Stimulated activated CD4-positive, alpha-beta T cell treated with anti-CD3 and anti-CD28 coated beads, Interleukin-2, amount 100 ng/mL, for 48 hours (primary cell): ENCODE data around the gene ZFP36.
A peak's percentile ranks its signal among the peaks of the same experiment; 100 is the strongest.

Experiments used
- DNase-seq, 2 donors: peaks; one replicate each; pipeline ENCODE4 v3.0.0-alpha.2; 2020

The ZFP36 gene

DNA sequence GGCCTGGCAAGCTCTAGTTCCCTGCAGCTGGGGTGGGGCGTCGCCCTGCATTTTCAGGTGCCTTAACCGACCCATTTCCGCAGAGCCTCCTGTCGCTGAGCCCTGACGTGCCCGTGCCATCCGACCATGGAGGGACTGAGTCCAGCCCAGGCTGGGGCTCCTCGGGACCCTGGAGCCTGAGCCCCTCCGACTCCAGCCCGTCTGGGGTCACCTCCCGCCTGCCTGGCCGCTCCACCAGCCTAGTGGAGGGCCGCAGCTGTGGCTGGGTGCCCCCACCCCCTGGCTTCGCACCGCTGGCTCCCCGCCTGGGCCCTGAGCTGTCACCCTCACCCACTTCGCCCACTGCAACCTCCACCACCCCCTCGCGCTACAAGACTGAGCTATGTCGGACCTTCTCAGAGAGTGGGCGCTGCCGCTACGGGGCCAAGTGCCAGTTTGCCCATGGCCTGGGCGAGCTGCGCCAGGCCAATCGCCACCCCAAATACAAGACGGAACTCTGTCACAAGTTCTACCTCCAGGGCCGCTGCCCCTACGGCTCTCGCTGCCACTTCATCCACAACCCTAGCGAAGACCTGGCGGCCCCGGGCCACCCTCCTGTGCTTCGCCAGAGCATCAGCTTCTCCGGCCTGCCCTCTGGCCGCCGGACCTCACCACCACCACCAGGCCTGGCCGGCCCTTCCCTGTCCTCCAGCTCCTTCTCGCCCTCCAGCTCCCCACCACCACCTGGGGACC is 1.2 kb downstream of the ZFP36 start:
- DNase-seq: no peak

DNA sequence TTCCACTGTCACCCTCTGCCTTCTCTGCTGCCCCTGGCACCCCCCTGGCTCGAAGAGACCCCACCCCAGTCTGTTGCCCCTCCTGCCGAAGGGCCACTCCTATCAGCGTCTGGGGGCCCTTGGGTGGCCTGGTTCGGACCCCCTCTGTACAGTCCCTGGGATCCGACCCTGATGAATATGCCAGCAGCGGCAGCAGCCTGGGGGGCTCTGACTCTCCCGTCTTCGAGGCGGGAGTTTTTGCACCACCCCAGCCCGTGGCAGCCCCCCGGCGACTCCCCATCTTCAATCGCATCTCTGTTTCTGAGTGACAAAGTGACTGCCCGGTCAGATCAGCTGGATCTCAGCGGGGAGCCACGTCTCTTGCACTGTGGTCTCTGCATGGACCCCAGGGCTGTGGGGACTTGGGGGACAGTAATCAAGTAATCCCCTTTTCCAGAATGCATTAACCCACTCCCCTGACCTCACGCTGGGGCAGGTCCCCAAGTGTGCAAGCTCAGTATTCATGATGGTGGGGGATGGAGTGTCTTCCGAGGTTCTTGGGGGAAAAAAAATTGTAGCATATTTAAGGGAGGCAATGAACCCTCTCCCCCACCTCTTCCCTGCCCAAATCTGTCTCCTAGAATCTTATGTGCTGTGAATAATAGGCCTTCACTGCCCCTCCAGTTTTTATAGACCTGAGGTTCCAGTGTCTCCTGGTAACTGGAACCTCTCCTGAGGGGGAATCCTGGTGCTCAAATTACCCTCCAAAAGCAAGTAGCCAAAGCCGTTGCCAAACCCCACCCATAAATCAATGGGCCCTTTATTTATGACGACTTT is 2.0 kb downstream of the ZFP36 start:
- DNase-seq: no peak

DNA sequence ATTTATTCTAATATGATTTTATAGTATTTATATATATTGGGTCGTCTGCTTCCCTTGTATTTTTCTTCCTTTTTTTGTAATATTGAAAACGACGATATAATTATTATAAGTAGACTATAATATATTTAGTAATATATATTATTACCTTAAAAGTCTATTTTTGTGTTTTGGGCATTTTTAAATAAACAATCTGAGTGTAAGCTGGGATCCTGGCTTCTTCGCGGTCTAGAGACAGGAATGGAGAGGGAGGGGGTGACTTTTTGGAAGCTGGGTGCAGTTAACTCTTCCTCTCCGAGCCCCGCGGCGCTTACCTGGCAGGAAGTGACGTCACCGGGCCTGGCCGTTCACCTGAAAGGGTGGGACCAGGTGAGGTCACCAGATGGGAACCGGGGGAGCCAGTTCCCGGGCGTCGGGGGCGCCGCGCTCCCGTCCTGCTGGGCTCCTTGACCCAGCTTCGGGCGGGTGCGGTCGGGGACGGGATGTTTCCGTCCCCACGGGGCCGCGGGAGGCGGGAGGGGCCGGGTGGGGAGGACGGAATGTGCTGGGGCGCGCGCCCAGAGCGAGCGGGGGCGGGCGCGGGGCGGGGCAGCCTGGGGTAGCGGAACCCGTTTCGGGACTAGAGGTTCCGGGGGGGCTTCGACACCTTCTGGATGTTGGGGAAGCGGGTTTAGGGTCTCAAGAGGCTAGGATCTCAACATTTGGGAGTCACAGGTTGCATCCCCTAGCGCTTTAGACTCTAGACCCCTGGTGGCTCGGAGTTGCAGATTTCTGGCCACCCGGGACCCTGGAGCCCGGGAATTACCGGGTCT is 2.8 kb downstream of the ZFP36 start:
- DNase-seq: peak; percentile 64 to 75

DNA sequence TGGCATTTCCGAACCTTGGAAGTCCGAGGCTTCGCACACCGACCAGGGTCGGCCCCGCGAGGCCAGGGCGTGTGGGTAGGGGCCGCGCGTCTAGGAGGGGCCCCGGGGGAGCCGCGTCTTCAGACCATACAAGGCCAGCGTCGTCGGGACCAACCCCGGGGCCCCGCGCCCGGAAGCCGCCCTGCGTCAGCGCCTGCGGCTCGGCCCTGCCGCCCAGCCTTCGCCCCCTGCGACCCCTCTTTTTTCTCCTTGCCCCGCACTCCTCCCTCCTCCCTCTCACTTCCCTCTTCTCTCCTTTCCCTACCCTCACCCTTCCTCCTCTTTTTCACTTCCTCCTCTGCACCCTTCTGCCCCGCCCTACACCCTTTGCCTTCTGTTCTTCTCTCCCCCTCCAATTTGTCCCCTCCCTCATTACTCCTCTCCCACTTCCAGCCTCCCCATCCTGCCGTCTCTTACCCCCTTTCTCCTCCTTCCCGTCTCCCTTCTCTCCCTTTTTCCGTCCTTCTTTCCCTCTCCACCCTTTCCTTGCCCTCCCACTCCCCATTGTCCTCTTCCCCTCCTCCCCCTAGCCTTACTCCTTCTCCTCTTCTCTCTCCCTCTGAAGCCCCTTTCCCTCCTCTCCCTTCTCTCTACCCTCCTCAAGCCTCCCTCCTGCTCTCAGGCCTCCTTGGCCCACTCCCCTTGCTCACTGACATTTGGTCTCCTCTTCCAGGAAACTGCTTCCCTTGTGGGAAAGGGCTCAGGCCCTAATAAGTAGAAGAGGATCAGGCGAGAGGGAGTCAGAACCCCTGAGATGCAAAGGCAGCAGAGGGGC is 3.6 kb downstream of the ZFP36 start:
- DNase-seq: peak in 1 of 2 donors; percentile 65

DNA sequence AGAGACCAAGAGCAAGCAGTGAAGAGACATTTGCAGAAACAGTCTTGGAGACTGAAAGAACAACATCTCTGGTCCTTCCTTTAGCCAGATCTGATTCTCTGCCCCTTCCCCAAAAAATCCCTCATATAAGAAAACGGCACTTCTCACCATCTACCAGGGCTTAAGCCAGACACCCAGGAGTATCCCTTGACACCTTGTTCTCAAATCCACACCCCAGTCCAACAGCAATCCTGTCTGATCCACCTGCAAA is 4.1 kb downstream of the ZFP36 start:
- DNase-seq: no peak

DNA sequence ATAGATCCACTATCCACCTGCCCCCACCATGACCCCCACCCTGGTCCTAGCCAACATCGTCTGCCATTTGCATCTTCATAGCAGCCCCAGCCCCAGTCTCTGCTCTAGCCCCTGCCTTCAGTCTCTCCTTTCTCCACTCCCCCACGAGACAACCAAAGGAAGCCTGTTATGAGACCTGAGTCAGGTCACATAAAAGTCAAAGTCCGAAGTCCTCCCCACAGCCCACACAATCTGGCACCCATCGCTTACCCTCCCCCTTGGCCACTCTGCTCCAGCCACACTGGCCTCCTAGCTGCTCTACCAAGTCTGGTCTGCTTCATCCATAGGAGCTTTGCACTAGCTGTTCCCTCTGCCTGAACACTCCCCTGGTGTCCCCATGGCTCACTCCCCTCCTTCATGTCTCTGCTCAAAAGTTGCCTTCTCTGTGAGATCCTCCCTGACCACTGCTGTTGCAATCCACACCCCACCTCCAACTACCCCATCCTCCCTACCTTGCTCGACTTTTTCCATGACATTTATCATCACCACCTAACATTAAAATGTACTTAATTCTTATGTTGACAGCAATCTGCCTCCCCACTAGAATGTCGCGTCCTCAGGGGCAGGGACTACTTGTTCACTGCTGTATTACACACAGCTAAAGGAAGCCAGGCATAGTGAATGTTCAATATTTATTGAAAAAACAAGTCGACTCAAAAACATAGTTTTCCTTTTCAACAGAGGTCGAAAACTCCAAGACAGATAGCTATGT is 4.6 kb downstream of the ZFP36 start:
- no peak for DNase-seq

DNA sequence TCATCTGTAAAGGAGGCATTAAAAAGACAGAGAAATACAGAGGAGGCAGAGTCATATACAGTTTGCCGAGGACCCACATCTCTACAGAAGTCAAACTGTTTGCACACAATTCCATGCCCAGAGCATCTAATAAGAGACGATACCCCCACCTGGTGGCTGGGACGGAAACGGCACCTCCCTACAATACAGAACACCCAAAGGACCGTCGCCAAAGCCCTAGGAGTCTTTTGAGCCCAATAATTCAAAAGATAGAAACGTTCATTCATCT is 5.1 kb downstream of the ZFP36 start:
- DNase-seq: peak; percentile 87 to 91

DNA sequence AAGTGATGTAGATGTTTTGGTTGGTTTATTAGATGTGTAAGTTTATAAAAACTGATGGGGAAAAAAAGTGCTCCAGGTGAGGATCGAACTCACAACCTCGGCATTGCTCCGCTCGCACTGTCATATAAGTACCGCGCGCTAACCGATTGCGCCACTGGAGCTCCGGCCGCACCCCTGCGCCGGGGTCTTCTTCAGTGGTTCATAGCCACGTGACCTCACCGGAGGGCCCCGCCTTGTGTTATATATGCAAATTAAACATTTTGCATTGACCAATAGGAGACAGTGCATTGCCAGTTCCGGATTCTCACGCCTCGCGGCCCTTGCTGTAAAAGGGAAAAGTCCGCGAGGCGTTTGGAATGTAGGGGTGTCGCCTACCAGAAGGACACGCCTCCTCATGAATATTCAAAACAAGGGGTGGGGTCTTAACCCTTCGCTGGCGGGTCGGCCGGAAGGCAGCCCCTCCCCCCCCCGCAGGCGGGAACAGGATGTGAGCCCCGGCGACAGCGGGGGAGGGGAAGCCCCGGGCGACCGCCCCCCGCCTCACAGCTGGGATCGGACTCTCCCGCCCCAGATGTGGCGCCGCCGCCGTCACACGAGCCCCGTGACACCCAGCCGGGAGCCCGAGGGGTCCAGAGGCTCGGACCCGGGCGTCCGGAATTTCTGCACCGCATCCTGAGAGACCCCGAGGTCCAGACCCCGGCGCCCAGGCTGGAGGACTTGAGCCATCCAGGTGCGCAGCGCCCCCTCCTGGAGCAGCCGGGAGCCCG is 5.6 kb downstream of the ZFP36 start, which contains the start of gene PLEKHG2:
Gene PLEKHG2, plus strand, starts transcription at position 570 of the 767 bp plus-strand sequence. CDS start 1,418 bp downstream, outside the sequence.
- DNase-seq: peak; percentile 97 to 100

DNA sequence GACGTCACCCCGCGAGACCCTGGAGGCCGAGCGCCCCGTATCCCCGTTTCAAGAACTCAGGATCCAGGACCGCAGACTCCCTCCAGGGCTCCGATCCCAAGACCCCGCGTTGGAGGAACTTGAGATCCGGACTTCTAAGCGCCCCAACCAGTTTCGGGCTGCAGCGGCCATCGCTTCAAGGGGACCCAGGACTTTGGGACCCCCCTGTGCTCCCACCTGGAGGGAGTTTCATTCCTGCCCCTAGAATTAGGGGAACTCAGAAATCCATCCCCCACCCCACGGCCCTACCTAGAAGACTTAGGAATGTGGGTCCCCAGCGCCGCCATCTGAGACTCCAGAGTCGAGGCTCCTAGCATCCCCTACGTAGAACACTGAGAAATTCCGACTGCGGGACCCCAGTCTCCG is 6.2 kb downstream of the ZFP36 start:
- no peak for DNase-seq

DNA sequence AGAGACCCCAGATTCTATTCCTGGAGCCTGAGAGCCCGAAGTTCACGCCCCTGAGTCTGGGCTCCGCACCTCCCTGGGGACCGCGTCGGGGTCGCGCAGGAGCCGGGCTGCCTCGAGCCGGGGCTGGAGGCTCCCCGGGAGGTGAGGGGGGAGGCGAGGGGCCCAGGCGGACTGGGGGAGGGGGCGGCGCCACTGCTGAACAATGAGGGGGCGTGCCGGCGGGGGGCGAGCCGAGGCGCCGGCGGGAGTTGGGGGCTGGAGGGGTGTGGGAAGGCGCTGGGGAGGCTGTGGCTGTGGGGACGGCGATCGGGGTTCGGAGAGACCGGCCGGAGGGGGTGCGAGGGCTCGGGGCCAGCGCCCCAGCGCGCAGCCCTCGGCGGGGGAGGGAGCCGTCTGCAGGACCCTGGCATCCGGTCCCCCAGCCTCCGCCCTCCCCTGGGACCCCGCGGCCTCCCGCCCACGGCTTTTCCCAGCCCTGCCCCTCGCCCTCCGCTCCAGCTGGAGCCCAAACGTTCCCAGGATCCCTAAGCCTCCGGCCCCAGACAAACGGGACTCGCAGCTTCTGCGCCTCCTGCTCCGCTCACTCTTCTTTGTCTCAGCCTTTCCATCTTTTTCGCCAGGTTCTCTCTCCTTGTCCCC is 6.7 kb downstream of the ZFP36 start:
- DNase-seq: no peak

DNA sequence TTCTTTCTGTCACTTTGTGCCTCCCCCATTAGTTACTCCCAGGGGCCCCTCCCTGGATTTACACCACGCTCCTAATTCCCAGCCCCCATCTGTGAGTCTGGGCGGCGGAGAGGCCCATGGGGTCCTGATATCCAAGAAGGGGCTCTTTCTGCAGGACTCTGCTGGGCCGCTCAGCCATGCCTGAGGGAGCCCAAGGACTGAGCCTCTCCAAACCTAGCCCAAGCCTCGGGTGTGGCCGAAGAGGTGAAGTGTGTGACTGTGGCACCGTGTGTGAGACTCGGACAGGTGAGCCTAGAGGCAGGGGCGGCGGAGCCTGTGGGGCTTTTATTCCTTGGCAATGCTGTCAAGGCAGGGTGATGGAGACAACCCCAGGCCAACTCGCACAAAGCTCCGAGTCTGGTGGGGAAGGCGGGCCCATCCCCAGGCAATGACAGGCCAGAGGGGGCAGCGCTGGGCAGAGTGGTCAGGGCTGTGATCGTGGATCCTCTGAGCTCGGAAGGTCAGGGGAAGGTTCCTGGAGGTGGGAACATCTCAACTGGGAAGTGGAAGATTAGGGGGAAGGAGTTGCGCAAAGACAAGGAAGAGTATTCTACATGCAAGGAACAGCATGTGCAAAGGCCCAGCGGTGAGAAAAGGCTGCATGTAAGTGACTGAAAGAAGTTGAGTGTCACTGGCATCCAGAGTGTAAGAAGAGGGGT is 7.4 kb downstream of the ZFP36 start:
- no peak for DNase-seq

DNA sequence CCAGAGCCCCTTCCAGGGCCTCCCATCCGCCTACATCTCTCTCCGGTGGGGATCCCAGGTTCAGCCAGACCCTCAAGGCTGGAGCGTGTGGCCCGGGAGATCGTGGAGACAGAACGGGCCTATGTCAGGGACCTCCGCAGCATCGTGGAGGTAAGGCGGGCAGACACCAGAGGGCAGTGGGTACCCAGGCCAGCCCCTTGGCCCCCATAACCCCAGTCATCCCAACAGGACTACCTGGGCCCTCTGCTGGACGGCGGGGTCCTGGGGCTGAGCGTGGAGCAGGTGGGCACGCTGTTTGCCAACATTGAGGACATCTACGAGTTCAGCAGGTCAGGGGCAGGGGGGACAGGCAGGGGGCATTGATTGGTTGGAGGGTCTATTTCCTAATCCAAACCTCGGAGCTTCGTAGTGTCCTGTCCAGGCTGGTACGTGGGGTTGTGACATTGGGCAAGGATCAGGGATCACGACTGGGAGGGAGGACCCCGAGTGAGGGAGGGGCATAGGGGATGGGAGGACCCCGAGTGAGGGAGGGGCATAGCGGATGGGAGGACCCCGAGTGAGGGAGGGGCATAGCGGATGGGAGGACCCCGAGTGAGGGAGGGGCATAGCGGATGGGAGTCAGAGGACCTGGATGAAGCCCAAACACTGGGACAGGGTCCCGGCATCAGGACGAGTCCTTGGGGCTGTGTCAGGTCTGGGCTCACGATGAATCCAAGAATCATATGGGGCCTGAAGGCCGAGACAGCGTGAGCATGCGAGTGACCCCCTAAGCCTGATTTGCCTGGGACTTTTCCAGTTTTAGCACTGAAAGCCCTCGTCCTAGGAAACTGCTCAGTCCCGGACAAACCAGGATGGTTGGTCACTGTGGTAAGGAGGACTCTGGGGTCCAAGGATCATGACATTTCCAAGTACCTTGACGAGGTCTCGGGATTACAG is 8.7 kb downstream of the ZFP36 start:
- no peak for DNase-seq

DNA sequence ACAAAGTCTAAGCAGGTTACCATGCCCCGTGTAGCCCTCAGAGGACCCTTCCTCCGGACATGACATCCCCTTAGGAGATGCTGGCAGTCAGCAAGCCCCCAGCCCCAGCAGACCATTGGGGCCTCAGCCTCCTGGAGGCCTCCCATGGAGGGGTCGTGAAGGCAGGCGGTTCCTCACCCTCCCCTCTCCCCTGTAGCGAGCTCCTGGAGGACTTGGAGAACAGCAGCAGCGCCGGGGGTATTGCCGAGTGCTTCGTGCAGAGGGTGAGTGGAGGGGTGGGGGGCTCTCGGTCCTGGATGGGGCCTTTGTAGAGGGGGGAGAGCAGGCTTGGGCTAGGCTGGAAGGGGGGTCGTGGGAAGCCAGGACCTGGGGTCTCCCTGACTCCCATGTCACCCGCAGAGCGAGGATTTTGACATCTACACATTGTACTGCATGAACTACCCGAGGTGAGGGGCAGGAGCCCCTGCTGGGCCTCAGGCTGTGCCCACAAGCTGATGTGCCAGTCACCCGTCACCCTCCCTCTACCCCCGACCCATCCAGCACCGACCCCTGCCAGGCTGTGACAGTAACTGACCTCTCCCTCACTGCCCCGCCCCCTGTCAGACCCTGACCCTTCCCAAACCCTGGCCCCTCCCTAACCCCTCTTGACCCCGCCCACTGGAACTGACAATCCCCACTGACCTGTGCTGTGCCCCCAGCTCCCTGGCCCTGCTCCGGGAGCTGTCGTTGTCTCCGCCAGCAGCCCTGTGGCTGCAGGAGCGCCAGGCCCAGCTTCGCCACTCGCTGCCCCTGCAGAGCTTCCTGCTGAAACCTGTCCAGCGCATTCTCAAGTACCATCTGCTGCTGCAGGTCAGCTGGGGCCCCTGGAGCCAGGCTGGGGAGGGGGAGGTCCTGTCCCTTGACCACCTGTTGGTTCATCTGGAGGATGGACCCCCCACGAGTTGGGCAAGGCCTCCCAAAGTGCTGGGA is 9.8 kb downstream of the ZFP36 start:
- DNase-seq: no peak

DNA sequence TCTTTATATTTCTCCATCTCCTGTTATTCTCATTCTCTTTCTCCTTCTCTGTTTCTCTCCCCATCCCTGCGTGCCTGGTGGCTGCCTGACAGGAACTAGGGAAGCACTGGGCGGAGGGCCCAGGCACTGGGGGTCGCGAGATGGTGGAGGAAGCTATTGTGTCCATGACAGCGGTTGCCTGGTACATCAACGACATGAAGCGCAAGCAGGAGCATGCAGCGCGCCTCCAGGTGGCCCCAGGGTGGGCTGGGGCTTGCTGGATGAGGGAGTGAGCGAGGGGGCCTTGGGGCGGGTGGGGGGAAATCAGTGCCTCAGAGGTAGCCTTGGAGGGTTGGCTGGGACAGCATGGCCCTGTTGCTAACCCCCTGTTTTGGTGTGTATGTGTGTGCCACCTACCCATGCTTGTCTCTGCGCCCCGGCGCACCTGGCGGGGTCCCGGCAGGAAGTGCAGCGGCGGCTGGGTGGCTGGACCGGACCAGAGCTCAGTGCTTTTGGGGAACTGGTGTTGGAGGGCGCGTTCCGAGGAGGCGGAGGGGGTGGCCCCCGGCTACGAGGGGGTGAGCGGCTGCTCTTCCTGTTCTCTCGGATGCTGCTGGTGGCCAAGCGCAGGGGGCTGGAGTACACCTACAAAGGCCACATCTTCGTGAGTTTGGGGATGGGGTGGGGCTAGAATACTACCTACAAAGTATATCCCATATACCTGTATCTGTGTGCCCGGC is 11.0 kb downstream of the ZFP36 start:
- no peak for DNase-seq

DNA sequence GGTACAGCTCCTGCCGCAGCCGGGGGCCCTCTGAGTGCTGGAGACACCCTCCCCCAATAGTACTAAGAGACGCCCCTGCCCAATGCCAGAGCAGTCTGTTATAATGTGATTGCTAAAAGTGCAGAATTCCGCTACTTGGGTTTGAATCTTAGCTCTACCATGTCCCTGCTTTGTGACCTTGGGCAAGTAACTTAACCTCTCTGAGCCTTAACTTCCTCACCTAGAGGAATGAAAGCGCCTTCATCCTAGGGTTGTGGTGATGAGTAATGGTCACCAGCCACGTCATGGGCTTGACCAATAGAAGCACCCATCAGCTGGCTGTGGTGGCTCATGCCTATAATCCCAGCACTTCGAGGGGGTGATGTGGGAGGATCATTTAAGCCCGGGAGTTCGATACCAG is 12.4 kb downstream of the ZFP36 start:
- DNase-seq: no peak

DNA sequence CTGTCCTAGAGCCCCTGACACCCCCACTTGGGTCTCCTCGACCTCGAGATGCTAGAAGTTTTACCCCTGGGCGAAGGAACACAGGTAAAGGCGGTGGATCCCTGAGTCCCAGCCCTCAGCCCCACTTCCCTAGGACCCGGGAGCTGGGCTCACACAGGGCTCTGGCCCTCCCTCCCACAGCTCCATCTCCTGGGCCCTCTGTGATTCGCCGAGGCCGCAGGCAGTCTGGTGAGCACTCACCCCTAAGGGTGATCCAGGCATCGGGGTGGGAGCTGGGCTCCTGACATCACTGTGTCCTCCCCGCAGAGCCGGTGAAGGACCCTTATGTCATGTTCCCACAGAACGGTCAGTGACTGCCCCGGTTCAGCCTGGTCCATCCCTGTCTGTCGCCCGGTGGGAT is 14.1 kb downstream of the ZFP36 start:
- DNase-seq: no peak

DNA sequence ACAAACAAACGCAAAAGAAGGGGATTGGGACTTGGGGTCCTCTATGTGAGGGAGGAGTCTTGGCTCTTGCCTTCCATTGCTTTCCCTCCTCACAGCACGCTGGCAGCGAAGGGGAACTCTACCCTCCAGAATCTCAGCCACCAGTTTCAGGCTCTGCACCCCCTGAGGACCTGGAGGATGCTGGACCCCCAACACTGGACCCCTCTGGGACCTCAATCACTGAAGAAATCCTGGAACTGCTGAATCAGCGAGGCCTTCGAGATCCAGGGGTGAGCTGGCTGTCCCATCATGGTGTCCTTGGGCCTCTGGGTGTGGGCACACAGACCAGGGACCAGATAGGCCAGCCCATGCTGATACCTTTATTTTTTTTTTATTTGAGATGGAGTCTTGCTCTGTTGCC is 15.4 kb downstream of the ZFP36 start:
- DNase-seq: no peak
